Upper lobe of left lung (tissue), 6 donors: ENCODE data around the gene PPDPF. TPM values are rescaled to one million over a fixed set of nuclear protein-coding genes. Genes with fewer than 3 reads are reported as not detected.
A peak's percentile ranks its signal among the peaks of the same experiment; 100 is the strongest.

Experiments
- ATAC-seq, 2 donors: fragments of 200-7000 bp; cut with Tn5 transposase; one replicate each; pipeline ENCODE4 v1.9.1; 2022; ENCODE audit warnings: mild to moderate bottlenecking in 2 of 2, moderate library complexity in 2 of 2; ENCODE audit not compliant: low FRiP score in 2 of 2
- DNase-seq, 2 donors: peaks; one replicate each; pipeline ENCODE4 v3.0.0-alpha.2; 2019 to 2020
- H3K27ac ChIP-seq, 4 donors: fragments of 200-600 bp; sonication (generic); one replicate each; pipeline ENCODE4 v1.5.1; 2016 to 2019
- H3K27me3 ChIP-seq, 4 donors: fragments of 200-600 bp; sonication (generic); one replicate each; pipeline ENCODE4 v1.5.1; 2017 to 2019
- H3K36me3 ChIP-seq, 4 donors: fragments of 200-600 bp; sonication (generic); one replicate each; pipeline ENCODE4 v1.5.1; 2016 to 2019
- H3K4me1 ChIP-seq, 4 donors: fragments of 200-600 bp; sonication (generic); one replicate each; pipeline ENCODE4 v1.5.1; 2018 to 2019
- H3K4me3 ChIP-seq, 4 donors: fragments of 200-600 bp; sonication (generic); one replicate each; pipeline ENCODE4 v1.5.1; 2017 to 2019; ENCODE audit warnings: mild to moderate bottlenecking in 2 of 4, moderate library complexity in 1 of 4
- H3K9me3 ChIP-seq, 4 donors: fragments of 200-600 bp; sonication (generic); one replicate each; pipeline ENCODE4 v1.5.1; 2018 to 2019
- EP300 ChIP-seq, 4 donors: sonication (generic); formaldehyde crosslinking; IDR thresholded peaks; one replicate each; pipeline ENCODE4 v1.5.1; 2017; ENCODE audit warnings: antibody characterized with exemption in 4 of 4, control low read depth in 2 of 4
- POLR2A ChIP-seq, 4 donors: fragments of 450-650 bp; IDR thresholded peaks; one replicate each; pipeline ENCODE4 v1.5.1; 2016 to 2017; ENCODE audit warnings: antibody characterized with exemption in 4 of 4, mild to moderate bottlenecking in 2 of 4
- POLR2AphosphoS5 ChIP-seq, 2 donors: sonication (generic); formaldehyde crosslinking; IDR thresholded peaks; one replicate each; pipeline ENCODE4 v1.5.1; 2017; ENCODE audit warnings: antibody characterized with exemption in 2 of 2
- WGBS, 2 donors: methylation state at CpG; one replicate each; pipeline ENCODE4 v1.1.5; 2017 to 2018; 5-methylcytosine and 5-hydroxymethylcytosine counted together
- total RNA-seq, 6 donors: library from RNA; depleted of rRNA in 4 of 6; stranded (reverse); fragments of >200 nt in 4 of 6; gene quantifications; one replicate each; pipeline versions ENCODE4 v1.1.0 to v1.2.1, GENCODE V29; 2016 to 2021
- TF ChIP-seq, protein P1 (sequence below), 6 experiments: fragments of 450-650 bp in 4 of 6; fragments of 200-600 bp in 2 of 6; sonication (generic) in 2 of 6; IDR thresholded peaks; one replicate each; pipeline ENCODE4 v1.5.1; 2016 to 2019; ENCODE audit warnings: antibody characterized with exemption in 6 of 6
- donor health status: DM: no; HTN: no; CAD: no; lungs with moderate emphysema.
- donor health status: DM: no; HTN: yes; CAD: no; lungs with severe emphysema.

Gene PPDPF
- total RNA-seq, 6 donors from 2014 or later: 91.1 to 468 (median 416) TPM

DNA sequence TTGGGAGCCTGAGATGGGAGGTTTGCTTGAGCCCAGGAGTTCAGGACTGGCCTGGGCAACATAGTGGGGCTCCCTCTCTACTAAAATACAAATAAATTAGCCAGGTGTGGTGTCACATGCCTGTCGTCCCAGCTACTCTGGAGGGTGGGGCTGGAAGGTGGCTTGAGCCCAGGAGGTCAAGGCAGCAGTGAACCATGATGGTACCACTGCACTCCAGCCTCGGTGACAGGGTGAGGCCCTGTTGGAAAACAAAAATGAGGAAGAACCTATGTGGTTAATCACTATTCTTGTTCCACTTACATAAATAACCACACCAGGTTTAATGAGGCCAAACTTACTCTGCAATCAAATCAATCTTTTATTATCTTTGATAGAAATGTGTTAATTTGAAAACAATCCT is 5.4 kb downstream of the PPDPF start:
- Histone ChIP-seq H3K9me3 (no peaks in the 10 kb centered on the region), H3K4me3 (no peak overlapping the region), H3K27me3 (no peaks in the 10 kb centered on the region), H3K36me3 (peaks cover 0 to 7% (median 5%) of the 10 kb centered on the region in 4 donors), H3K4me1 (peaks cover 8 to 25% (median 18%) of the 10 kb centered on the region in 4 donors), H3K27ac (no peak overlapping the region)
- no peak for DNase-seq
- no peak for ATAC-seq
- TF ChIP-seq, protein P1, sequence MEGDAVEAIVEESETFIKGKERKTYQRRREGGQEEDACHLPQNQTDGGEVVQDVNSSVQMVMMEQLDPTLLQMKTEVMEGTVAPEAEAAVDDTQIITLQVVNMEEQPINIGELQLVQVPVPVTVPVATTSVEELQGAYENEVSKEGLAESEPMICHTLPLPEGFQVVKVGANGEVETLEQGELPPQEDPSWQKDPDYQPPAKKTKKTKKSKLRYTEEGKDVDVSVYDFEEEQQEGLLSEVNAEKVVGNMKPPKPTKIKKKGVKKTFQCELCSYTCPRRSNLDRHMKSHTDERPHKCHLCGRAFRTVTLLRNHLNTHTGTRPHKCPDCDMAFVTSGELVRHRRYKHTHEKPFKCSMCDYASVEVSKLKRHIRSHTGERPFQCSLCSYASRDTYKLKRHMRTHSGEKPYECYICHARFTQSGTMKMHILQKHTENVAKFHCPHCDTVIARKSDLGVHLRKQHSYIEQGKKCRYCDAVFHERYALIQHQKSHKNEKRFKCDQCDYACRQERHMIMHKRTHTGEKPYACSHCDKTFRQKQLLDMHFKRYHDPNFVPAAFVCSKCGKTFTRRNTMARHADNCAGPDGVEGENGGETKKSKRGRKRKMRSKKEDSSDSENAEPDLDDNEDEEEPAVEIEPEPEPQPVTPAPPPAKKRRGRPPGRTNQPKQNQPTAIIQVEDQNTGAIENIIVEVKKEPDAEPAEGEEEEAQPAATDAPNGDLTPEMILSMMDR (IDR thresholded peaks at IDR 0.05): no peak
- no peak for TF ChIP-seq POLR2AphosphoS5 (IDR thresholded peaks at IDR 0.05)
- TF ChIP-seq EP300 (IDR thresholded peaks at IDR 0.05): no peak
- no peak for TF ChIP-seq POLR2A (IDR thresholded peaks at IDR 0.05)
- WGBS, 2 donors: 23 to 38% methylated on average over 2 of the region's 2 CpGs

DNA sequence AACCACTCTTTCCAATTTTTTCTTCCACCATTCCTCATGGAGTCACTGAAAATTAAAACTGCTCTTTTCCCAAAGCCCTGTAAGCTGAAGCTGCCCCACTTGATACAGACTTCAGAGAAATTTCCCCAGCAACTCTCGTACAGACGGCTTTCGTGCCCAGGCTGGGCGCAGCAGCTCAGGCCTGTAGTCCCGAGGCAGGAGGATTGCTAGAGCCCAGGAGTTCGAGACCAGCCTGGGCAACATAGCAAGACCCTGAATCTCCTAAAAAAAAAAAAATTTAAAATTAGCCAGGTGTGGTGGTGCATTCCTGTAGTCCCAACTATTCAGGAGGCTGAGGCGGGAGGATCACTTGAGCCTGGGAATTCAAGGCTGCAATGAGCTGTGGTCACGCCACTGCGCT is 6.6 kb downstream of the PPDPF start:
- Histone ChIP-seq H3K4me3 (no peak overlapping the region), H3K36me3 (peaks cover 0 to 6% (median 1%) of the 10 kb centered on the region in 4 donors), H3K4me1 (peaks cover 0 to 12% (median 8%) of the 10 kb centered on the region in 4 donors), H3K27me3 (no peaks in the 10 kb centered on the region), H3K9me3 (no peaks in the 10 kb centered on the region), H3K27ac (no peak overlapping the region)
- ATAC-seq (no peak), DNase-seq (no peak)
- TF ChIP-seq POLR2AphosphoS5 (IDR thresholded peaks at IDR 0.05): no peak
- TF ChIP-seq POLR2A (IDR thresholded peaks at IDR 0.05): no peak
- TF ChIP-seq EP300 (IDR thresholded peaks at IDR 0.05): no peak
- TF ChIP-seq, protein P1 (IDR thresholded peaks at IDR 0.05): no peak
- 89 to 91% methylated on average over 9 of the region's 9 CpGs for WGBS, 2 donors

DNA sequence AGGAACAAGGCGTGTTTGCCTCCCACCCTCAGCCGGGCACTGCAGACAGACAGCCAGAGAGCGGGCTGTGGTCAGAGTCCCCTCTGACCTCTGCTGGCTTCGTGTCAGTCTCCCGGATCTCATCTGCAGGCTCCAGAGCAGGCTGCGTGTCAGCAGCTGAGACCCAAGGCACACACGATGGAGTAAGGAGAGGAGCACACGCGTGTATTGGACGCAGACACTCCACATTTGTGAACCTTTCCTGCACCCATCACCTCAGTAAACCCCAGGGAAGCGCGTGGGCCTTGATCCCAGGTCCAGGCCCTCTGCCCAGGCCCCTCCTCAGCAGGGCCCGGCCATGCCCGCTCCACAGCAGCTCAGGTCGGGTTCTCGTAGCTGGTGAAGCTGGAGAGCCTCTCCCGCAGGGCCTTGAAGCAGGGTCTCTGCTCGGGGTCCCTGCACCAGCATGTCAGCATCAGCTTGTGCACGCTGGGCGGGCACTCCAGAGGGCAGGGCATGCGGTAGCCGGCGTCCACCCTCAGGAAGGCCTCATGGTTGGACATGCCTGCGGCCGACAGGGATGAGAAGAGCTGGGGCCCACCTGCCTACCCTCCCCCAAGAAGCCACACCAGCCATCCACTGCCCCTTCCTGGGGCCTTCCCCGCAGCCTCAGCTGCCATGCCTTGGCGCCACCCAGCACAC is 8.8 kb downstream of the PPDPF start:
- ATAC-seq: no peak
- DNase-seq: peak in 1 of 2 donors; percentile 72
- TF ChIP-seq POLR2AphosphoS5 (IDR thresholded peaks at IDR 0.05) (no peak), POLR2A (IDR thresholded peaks at IDR 0.05) (no peak), EP300 (IDR thresholded peaks at IDR 0.05) (no peak)
- TF ChIP-seq, protein P1 (IDR thresholded peaks at IDR 0.05): no peak

DNA sequence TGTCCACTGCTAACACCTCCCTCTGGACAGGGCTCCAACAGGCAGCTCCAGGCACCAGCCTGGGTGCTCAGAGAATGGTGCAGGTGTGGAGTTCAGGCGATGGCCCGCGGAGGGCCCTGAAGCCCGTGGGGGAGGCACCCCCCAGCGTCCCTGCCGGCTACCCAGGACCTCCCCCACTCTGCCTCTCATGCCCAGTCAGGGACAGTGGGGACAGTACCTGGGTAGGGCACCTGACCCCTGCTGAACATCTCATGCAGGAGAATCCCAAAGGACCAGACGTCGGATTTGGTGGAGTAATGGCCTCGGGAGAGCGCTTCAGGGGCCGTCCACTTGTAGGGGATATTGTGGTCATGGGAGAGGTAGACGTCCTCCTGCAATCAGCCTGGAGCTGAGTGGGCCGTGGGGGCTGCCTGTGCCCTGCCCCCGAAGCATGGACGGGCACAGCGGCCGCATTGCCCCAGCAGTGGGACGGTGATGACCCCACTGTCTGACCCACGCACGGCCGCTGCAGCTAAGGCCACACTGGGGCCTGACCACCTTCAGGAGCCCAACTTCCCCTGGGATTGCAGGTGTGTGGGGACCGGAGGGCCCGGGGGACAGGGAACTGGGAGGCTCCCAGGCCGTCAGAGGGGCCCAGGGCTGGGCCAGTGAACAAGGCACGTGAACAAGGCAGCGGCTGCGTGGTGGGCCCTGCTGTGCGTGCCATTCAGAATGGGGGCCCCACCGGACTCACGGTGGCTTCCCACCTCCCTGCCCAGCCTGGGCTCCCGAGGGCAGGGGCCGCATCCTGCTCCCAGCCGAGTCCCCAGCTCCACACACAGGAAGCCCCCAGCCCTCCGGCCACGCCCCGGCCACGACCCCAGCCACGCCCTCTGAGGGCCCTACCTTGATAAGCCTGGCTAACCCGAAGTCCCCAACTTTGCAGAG is 9.6 kb downstream of the PPDPF start:
- H3K9me3 ChIP-seq: no peaks in the 10 kb centered on the region
- ATAC-seq: no peak
- TF ChIP-seq, protein P1 (IDR thresholded peaks at IDR 0.05): no peak
- TF ChIP-seq POLR2A (IDR thresholded peaks at IDR 0.05) (no peak), EP300 (IDR thresholded peaks at IDR 0.05) (no peak), POLR2AphosphoS5 (IDR thresholded peaks at IDR 0.05) (no peak)
- no peaks in the 10 kb centered on the region for H3K36me3 ChIP-seq
- H3K4me1 ChIP-seq: peaks cover 0 to 13% (median 7%) of the 10 kb centered on the region in 4 donors
- H3K27me3 ChIP-seq: no peaks in the 10 kb centered on the region
- no peak overlapping the region for H3K27ac ChIP-seq
- H3K4me3 ChIP-seq: no peak overlapping the region
- peak; percentile 18 to 83 for DNase-seq
- 71 to 85% methylated on average over 18 to 30 of the region's 39 CpGs for WGBS, 2 donors

More for the DNA sequence above, 8.8 kb downstream of the PPDPF start:
- Histone ChIP-seq H3K27ac (no peak overlapping the region), H3K4me3 (no peak overlapping the region), H3K9me3 (no peaks in the 10 kb centered on the region), H3K36me3 (no peaks in the 10 kb centered on the region), H3K27me3 (no peaks in the 10 kb centered on the region), H3K4me1 (peaks cover 0 to 6% (median 3%) of the 10 kb centered on the region in 4 donors)
- WGBS, 2 donors: 71 to 79% methylated on average over 14 to 27 of the region's 27 CpGs
